ENCODE data around the gene MYO7B.

Gene MYO7B

DNA sequence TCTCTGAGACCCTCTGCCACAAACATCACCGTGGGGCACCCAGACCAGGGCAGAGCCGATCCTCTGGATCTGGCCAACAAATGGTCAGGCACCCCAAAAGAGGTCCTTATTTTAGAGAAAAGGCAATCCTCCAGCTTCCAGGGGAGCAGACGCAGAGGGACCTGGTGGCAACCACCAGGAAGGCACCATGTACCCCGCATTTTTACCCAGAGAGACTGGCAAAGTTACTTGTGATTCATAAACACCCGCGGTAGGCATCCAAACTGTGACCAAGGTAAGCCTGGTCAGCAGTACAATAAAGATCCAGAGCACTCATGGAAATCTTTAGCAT, 129.4 kb downstream of the MYO7B start:
- H3K27me3 ChIP-seq (ENCODE audit: control insufficient read depth, insufficient read depth, low read length): no peaks in the 10 kb centered on the region
- peak overlapping the region; percentile 19 for H3K9ac ChIP-seq (ENCODE audit: low read length)
- peak overlapping the region; percentile 46 for H3K4me3 ChIP-seq (ENCODE audit: low read length)
- H3K36me3 ChIP-seq (ENCODE audit: control insufficient read depth, insufficient read depth, low read length): no peaks in the 10 kb centered on the region
- H3K4me1 ChIP-seq (ENCODE audit: control insufficient read depth, insufficient read depth, low read length): peaks cover 57% of the 10 kb centered on the region
- peak overlapping the region; percentile 75 for H3K27ac ChIP-seq (ENCODE audit: low read depth, low read length)

GRCh38 chr2:127665267-127665893, 129.9 kb downstream of the MYO7B start:
- Histone ChIP-seq H3K36me3 (ENCODE audit: control insufficient read depth, insufficient read depth, low read length) (no peaks in the 10 kb centered on the region), H3K4me3 (ENCODE audit: low read length) (no peak overlapping the region), H3K27me3 (ENCODE audit: control insufficient read depth, insufficient read depth, low read length) (no peaks in the 10 kb centered on the region), H3K27ac (ENCODE audit: low read depth, low read length) (peak overlapping the region; percentile 75), H3K4me1 (ENCODE audit: control insufficient read depth, insufficient read depth, low read length) (peaks cover 53% of the 10 kb centered on the region), H3K9ac (ENCODE audit: low read length) (no peak overlapping the region)

GRCh38 chr2:127669056-127669455, 133.6 kb downstream of the MYO7B start:
- H3K27me3 ChIP-seq (ENCODE audit: control insufficient read depth, insufficient read depth, low read length): no peaks in the 10 kb centered on the region
- H3K4me3 ChIP-seq (ENCODE audit: low read length): no peak overlapping the region
- H3K27ac ChIP-seq (ENCODE audit: low read depth, low read length): peak overlapping the region; percentile 48
- peaks cover 3% of the 10 kb centered on the region for H3K36me3 ChIP-seq (ENCODE audit: control insufficient read depth, insufficient read depth, low read length)
- no peak overlapping the region for H3K9ac ChIP-seq (ENCODE audit: low read length)
- H3K4me1 ChIP-seq (ENCODE audit: control insufficient read depth, insufficient read depth, low read length): peaks cover 44% of the 10 kb centered on the region

GRCh38 chr2:127670055-127670956, 134.8 kb downstream of the MYO7B start:
- Histone ChIP-seq H3K9ac (ENCODE audit: low read length) (no peak overlapping the region), H3K4me1 (ENCODE audit: control insufficient read depth, insufficient read depth, low read length) (peaks cover 36% of the 10 kb centered on the region), H3K36me3 (ENCODE audit: control insufficient read depth, insufficient read depth, low read length) (peaks cover 3% of the 10 kb centered on the region), H3K27me3 (ENCODE audit: control insufficient read depth, insufficient read depth, low read length) (no peaks in the 10 kb centered on the region), H3K27ac (ENCODE audit: low read depth, low read length) (peak overlapping the region; percentile 54), H3K4me3 (ENCODE audit: low read length) (peak overlapping the region; percentile 0)

- peak overlapping the region; percentile 0 for H3K4me3 ChIP-seq (ENCODE audit: low read length)
- H3K27me3 ChIP-seq (ENCODE audit: control insufficient read depth, insufficient read depth, low read length): no peaks in the 10 kb centered on the region
- no peak overlapping the region for H3K9ac ChIP-seq (ENCODE audit: low read length)
- H3K4me1 ChIP-seq (ENCODE audit: control insufficient read depth, insufficient read depth, low read length): peaks cover 32% of the 10 kb centered on the region
- H3K27ac ChIP-seq (ENCODE audit: low read depth, low read length): peak overlapping the region; percentile 44
- peaks cover 3% of the 10 kb centered on the region for H3K36me3 ChIP-seq (ENCODE audit: control insufficient read depth, insufficient read depth, low read length)
These were observed 135.4 kb downstream of the MYO7B start for GRCh38 chr2:127670957-127671290.

- Histone ChIP-seq H3K4me3 (ENCODE audit: low read length) (peak overlapping the region; percentile 83), H3K27ac (ENCODE audit: low read depth, low read length) (peak overlapping the region; percentile 96)
These were observed 136.2 kb downstream of the MYO7B start for GRCh38 chr2:127671557-127672302.

GRCh38 chr2:127672341-127673224, 137.1 kb downstream of the MYO7B start:
- Histone ChIP-seq H3K36me3 (ENCODE audit: control insufficient read depth, insufficient read depth, low read length) (peaks cover 3% of the 10 kb centered on the region), H3K27me3 (ENCODE audit: control insufficient read depth, insufficient read depth, low read length) (no peaks in the 10 kb centered on the region), H3K4me1 (ENCODE audit: control insufficient read depth, insufficient read depth, low read length) (peaks cover 27% of the 10 kb centered on the region), H3K27ac (ENCODE audit: low read depth, low read length) (peak overlapping the region; percentile 96), H3K9ac (ENCODE audit: low read length) (peak overlapping the region; percentile 24), H3K4me3 (ENCODE audit: low read length) (peak overlapping the region; percentile 83)

More at GRCh38 chr2:127671557-127672302, 136.2 kb downstream of the MYO7B start:
- H3K36me3 ChIP-seq (ENCODE audit: control insufficient read depth, insufficient read depth, low read length): peaks cover 3% of the 10 kb centered on the region
- H3K27me3 ChIP-seq (ENCODE audit: control insufficient read depth, insufficient read depth, low read length): no peaks in the 10 kb centered on the region
- peak overlapping the region; percentile 24 for H3K9ac ChIP-seq (ENCODE audit: low read length)
- peaks cover 28% of the 10 kb centered on the region for H3K4me1 ChIP-seq (ENCODE audit: control insufficient read depth, insufficient read depth, low read length)

DNA sequence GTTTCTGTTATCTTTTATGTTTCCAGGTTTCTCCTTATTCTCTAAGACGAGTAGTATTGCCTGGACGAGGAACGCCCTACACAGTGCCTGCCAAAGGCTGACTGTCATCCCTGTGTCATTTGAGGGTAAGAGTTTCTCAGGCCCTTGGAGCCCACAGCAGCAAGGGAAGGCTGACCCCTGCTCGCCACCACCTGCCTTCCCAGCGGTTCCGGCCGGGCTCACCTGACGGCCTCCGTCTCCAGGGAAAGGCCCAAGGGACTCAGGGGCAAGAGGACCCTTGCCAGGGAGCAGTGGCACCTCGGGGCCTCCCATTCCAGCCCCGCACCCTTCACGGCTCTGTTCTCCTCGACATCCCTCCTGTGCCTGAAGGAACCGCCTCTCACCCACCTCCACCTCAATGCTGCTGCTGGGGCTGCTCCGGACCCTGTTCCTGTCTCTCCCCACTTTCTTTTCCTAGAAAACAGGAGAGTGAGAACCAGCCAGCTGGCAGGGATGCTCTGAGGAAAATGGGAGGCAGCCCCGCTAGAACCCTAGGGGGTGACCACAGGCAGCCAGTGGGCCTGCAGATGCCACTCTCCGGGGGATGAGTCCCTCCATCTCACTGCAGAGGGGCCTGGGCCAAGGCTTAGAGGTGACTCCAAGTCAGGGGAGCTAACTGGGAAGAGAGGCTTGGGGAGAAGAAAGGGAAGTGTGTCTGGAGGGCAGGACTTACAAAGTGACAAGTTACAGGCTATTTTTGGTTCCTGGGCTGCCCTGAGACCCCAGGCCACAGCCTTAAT, 138.0 kb downstream of the MYO7B start:
- Histone ChIP-seq H3K4me1 (ENCODE audit: control insufficient read depth, insufficient read depth, low read length) (peaks cover 27% of the 10 kb centered on the region), H3K27ac (ENCODE audit: low read depth, low read length) (peak overlapping the region; percentile 96), H3K4me3 (ENCODE audit: low read length) (peak overlapping the region; percentile 83), H3K27me3 (ENCODE audit: control insufficient read depth, insufficient read depth, low read length) (no peaks in the 10 kb centered on the region), H3K9ac (ENCODE audit: low read length) (peak overlapping the region; percentile 49), H3K36me3 (ENCODE audit: control insufficient read depth, insufficient read depth, low read length) (peaks cover 3% of the 10 kb centered on the region)

DNA sequence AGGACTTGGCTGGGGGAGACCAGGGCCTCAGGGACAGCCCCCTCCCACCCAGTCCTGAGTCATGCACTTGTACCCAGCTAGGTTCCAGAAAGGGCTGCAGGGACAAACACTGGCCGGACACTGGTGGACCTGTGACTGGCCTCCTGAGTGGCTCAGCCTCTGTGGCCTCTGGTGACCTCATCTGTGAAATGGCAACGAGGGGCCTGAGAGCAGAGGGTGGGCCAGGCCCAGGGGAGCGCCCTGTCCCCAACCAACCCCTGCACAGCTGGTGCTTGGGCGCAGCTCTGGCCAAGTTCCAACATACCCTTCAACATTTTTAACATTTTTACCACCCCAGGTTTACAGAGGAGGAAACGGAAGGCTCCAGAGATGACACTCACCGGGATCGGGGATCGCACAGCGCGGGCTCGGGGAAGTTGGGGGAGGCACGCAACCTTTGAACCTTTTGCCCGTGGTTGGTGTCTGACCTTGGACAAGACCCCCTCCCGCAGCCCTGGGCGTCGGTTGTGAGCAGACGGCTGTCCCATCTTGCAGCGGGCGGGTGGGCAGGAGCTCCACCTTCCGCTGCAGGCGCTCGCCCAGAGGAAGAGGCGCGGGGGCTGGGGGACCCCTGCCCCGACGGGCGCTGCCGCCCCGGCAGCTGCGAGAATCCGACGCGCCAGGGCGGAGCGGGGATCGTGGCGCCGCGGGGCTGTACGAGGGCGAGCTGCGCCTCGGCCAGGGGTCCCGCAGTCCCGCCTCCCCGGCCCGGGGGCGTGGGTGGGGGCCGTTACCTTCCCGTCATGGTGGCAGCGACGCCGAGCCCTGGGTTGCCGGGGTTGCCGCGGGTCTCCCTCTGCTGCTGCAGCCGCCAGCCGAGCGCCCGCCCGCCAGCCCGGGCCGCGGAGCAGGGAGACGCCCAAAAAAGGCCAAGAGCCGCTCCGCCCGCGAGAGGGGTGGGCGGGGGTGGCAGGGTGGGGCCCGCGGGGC, 139.0 kb downstream of the MYO7B start:
- H3K4me3 ChIP-seq (ENCODE audit: low read length): peak overlapping the region; percentile 83
- H3K36me3 ChIP-seq (ENCODE audit: control insufficient read depth, insufficient read depth, low read length): peaks cover 3% of the 10 kb centered on the region
- peaks cover 27% of the 10 kb centered on the region for H3K4me1 ChIP-seq (ENCODE audit: control insufficient read depth, insufficient read depth, low read length)
- peak overlapping the region; percentile 49 for H3K9ac ChIP-seq (ENCODE audit: low read length)
- no peaks in the 10 kb centered on the region for H3K27me3 ChIP-seq (ENCODE audit: control insufficient read depth, insufficient read depth, low read length)
- peak overlapping the region; percentile 96 for H3K27ac ChIP-seq (ENCODE audit: low read depth, low read length)

DNA sequence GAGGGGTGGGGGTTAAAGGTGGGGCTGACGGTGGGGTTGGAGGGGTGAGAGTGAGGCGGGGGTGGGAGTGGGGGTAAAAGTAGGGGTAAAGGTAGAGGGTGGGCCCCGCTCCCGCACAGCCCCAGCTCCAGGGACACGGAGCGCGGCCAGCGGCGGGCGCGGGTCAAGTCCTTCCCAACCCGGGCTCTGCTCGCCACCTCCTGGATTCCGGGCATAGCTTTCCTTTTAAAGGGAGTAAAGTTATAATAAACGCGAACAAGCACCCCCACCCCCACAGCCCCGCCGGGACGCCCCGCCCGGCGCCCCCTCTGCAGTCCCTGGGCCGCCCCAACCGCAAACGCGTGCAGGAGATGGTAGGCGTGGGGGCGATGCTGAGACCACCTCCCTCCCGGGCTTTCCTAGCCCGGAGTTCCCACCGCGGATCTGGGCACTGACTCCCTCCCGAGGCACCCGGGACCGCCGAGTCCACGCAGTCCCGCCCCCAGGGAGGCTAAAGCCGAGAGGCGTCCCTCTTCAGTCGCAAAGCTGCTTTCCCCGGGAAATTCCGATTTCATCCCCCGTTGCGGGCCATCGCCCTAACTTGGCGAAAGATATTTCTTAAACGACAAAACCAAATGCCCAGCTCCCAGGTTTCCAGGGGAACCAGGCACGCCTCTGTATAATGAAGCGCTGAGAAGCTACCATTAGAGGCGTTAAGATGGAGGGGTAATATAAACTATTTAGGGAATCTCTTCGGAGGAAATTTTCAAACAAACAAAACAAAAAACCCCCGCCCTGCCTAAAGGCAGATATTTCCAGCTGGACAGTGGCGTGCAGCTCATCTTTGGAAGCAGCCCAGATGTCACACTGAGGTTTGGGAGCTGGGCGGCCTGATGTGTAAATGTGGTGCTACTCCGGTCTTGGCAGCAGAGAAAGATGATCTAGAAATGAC, 140.1 kb downstream of the MYO7B start, which contains the start of gene LIMS2:
TSS of gene LIMS2 (minus strand) at position 200 of the 931 bp plus-strand sequence. CDS start 506 bp downstream, outside the sequence.
- Histone ChIP-seq H3K27me3 (ENCODE audit: control insufficient read depth, insufficient read depth, low read length) (no peaks in the 10 kb centered on the region), H3K4me3 (ENCODE audit: low read length) (peak within 1 kb of the TSS; percentile 83), H3K4me1 (ENCODE audit: control insufficient read depth, insufficient read depth, low read length) (peaks cover 24% of the 10 kb centered on the region), H3K27ac (ENCODE audit: low read depth, low read length) (peak within 1 kb of the TSS; percentile 96), H3K9ac (ENCODE audit: low read length) (peak within 1 kb of the TSS; percentile 49), H3K36me3 (ENCODE audit: control insufficient read depth, insufficient read depth, low read length) (peaks cover 3% of the 10 kb centered on the region)
